Mesendoderm (in vitro differentiated cells): ENCODE measurements around the gene CLCN4.

ENCODE experiments used
- DNase-seq: peaks from one replicate; pipeline ENCODE4 v3.0.0; 2013
- H2AK5ac ChIP-seq: 2 replicates; pipeline ENCODE4 v1.6.1; 2013; ENCODE audit warnings: low read length, inconsistent platforms
- H2BK120ac ChIP-seq: 2 replicates; pipeline ENCODE4 v1.6.1; 2013; ENCODE audit warnings: low read depth, mild to moderate bottlenecking, low read length, moderate library complexity, mixed read lengths
- H2BK15ac ChIP-seq: replicated peaks from 2 replicates; pipeline ENCODE4 v1.6.1; 2013; ENCODE audit warnings: low read depth, mild to moderate bottlenecking, moderate library complexity
- H2BK5ac ChIP-seq: 2 replicates; pipeline ENCODE4 v1.6.1; 2013; ENCODE audit warnings: low read length, inconsistent platforms
- H3K18ac ChIP-seq: 2 replicates; pipeline ENCODE4 v1.6.1; 2013; ENCODE audit warnings: mild to moderate bottlenecking, low read length, mixed read lengths
- H3K23ac ChIP-seq: one replicate; pipeline ENCODE4 v1.6.1; 2013; ENCODE audit warnings: low read length
- H3K27ac ChIP-seq: 2 replicates; pipeline ENCODE4 v1.5.1; 2013; ENCODE audit warnings: low read depth, mild to moderate bottlenecking, inconsistent platforms, low read length, moderate library complexity
- H3K27me3 ChIP-seq: 2 replicates; pipeline ENCODE4 v1.6.1; 2013; ENCODE audit warnings: low read length, control low read depth, mild to moderate bottlenecking, inconsistent platforms; ENCODE audit not compliant: insufficient read depth, poor library complexity
- H3K36me3 ChIP-seq: 2 replicates; pipeline ENCODE4 v1.6.1; 2013; ENCODE audit warnings: low read length, inconsistent platforms; ENCODE audit not compliant: control insufficient read depth, insufficient read depth
- H3K4ac ChIP-seq: one replicate; pipeline ENCODE4 v1.6.1; 2013; ENCODE audit warnings: low read depth, mild to moderate bottlenecking, low read length, moderate library complexity
- H3K4me1 ChIP-seq: 2 replicates; pipeline ENCODE4 v1.6.1; 2013; ENCODE audit warnings: low read depth, low read length, inconsistent platforms; ENCODE audit not compliant: control insufficient read depth
- H3K4me2 ChIP-seq: 2 replicates; pipeline ENCODE4 v1.6.1; 2013; ENCODE audit warnings: low read length
- H3K4me3 ChIP-seq: 2 replicates; pipeline ENCODE4 v1.5.1; 2013; ENCODE audit warnings: mild to moderate bottlenecking, low read length
- H3K56ac ChIP-seq: one replicate; pipeline ENCODE4 v1.6.1; 2013; ENCODE audit warnings: low read length
- H3K79me1 ChIP-seq: 2 replicates; pipeline ENCODE4 v1.6.1; 2013; ENCODE audit warnings: low read length, inconsistent platforms
- H3K79me2 ChIP-seq: 2 replicates; pipeline ENCODE4 v1.6.1; 2013; ENCODE audit warnings: mild to moderate bottlenecking, low read length; ENCODE audit not compliant: control insufficient read depth, insufficient read depth
- H3K9ac ChIP-seq: 2 replicates; pipeline ENCODE4 v1.6.1; 2013; ENCODE audit warnings: low read length, inconsistent platforms
- H4K5ac ChIP-seq: one replicate; pipeline ENCODE4 v1.6.1; 2013; ENCODE audit warnings: low read length
- H4K8ac ChIP-seq: one replicate; pipeline ENCODE4 v1.6.1; 2013; ENCODE audit warnings: low read depth, mild to moderate bottlenecking, control low read depth, low read length, moderate library complexity
- WGBS: extraction: QIAGEN DNeasy Blood & Tissue Kit; methylation state at CpG from one replicate; pipeline ENCODE4 v1.1.7; 2013; ENCODE audit warnings: low lambda C conversion rate, missing lambda C conversion rate; ENCODE audit not compliant: insufficient coverage; ENCODE audit errors: extremely low coverage; 5-methylcytosine and 5-hydroxymethylcytosine counted together

Gene CLCN4

DNA sequence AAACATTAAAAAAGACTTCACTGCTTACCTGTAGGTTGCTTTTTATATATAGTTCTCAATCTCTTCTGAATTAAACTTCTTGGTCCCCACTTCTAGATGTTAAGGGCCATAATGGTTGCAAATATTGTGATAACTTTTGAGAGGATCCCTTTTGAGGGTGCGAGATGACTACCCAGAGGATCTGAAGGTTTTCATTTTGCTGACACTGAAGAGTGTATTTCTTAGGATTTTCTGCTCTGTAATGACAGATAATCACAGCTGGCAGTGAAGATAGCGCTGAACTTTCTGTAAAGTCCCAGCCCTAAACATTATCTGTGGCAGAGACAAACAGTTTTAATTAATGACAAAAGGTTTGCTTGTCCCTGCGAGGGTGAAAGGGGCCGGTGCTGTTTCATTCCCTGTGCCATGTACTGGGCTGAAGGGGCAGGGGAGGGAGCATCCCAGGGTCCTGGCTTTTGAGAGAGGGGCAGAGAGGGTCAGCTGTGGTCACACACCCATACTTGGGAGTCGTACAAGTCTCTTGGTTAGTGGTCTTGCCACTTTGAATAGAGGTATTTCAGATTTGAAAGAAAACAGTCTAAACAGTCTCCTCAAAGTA lies 22.2 kb downstream of the CLCN4 start:
- Histone ChIP-seq H3K9ac (no peak overlapping the region), H3K27ac (no peak overlapping the region), H3K36me3 (no peaks in the 10 kb centered on the region), H3K4ac (no peak overlapping the region), H3K4me1 (no peaks in the 10 kb centered on the region), H3K4me2 (no peak overlapping the region), H2AK5ac (no peak overlapping the region), H2BK120ac (no peak overlapping the region), H4K5ac (no peak overlapping the region), H2BK5ac (no peak overlapping the region), H3K79me2 (no peaks in the 10 kb centered on the region), H3K4me3 (no peak overlapping the region), H3K23ac (no peak overlapping the region), H3K18ac (no peak overlapping the region), H3K27me3 (no peaks in the 10 kb centered on the region), H2BK15ac (no peak overlapping the region), H3K56ac (no peak overlapping the region), H4K8ac (no peak overlapping the region), H3K79me1 (no peaks in the 10 kb centered on the region)
- no CpG with 5 or more reads among the region's 5 CpGs for WGBS
- DNase-seq = no peak

DNA sequence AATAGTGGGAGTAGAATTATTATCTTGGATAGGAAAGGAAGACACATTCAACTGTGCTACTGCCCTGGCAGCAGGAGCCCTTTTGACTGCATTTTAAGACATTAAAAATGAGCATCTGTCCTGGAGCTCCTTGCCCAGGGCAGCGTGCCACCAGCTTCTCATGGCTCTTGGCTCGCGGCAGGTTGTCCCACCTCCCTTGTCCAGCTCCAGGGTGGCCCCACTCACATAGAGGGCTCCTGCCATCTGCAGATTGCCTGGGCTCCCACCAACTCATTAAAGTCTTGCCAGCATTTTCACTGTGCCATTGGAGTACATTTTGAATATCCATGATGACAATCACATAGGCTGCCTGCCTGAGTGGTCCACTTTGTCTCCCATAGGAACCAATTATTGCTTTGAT lies 27.0 kb downstream of the CLCN4 start:
- no peak overlapping the region for H4K8ac ChIP-seq
- H2BK15ac ChIP-seq = no peak overlapping the region
- no peak overlapping the region for H3K27ac ChIP-seq
- no peaks in the 10 kb centered on the region for H3K79me2 ChIP-seq
- no peaks in the 10 kb centered on the region for H3K27me3 ChIP-seq
- no peaks in the 10 kb centered on the region for H3K79me1 ChIP-seq
- H3K9ac ChIP-seq = no peak overlapping the region
- no peak overlapping the region for H3K4me3 ChIP-seq
- H3K23ac ChIP-seq = no peak overlapping the region
- H2BK120ac ChIP-seq = no peak overlapping the region
- WGBS = no CpG with 5 or more reads among the region's 3 CpGs
- H3K56ac ChIP-seq = no peak overlapping the region
- H3K4ac ChIP-seq = no peak overlapping the region
- no peak overlapping the region for H2AK5ac ChIP-seq
- no peaks in the 10 kb centered on the region for H3K36me3 ChIP-seq
- no peak overlapping the region for H3K4me2 ChIP-seq
- no peak for DNase-seq
- no peaks in the 10 kb centered on the region for H3K4me1 ChIP-seq
- no peak overlapping the region for H4K5ac ChIP-seq
- no peak overlapping the region for H3K18ac ChIP-seq
- no peak overlapping the region for H2BK5ac ChIP-seq

DNA sequence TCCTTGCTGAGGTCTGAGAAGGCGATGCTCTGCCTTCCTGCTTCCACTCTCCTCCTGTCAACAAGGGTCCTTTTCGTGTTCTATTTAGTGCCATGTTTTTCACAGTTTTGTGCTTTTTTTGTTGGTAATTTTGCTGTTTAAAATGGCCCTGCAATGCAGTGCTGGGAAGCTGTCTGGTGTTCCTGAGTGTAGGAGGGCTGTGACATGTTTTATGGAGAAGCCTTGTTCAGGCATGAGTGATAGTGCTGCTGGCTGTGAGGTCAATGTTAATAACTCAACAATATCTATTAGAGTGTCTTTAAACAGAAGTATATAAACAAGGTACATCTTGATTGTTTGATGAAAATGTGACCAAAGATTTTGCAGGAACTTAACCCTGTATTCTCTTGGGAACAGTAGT lies 27.6 kb downstream of the CLCN4 start:
- Histone ChIP-seq H2BK5ac (no peak overlapping the region), H3K4me2 (no peak overlapping the region), H3K27ac (no peak overlapping the region), H3K9ac (no peak overlapping the region), H3K79me1 (no peaks in the 10 kb centered on the region), H3K4me3 (no peak overlapping the region), H2BK120ac (no peak overlapping the region), H3K27me3 (no peaks in the 10 kb centered on the region), H4K5ac (no peak overlapping the region), H4K8ac (no peak overlapping the region), H2AK5ac (no peak overlapping the region), H3K4me1 (no peaks in the 10 kb centered on the region), H3K4ac (no peak overlapping the region), H3K79me2 (no peaks in the 10 kb centered on the region), H3K18ac (no peak overlapping the region), H3K36me3 (no peaks in the 10 kb centered on the region), H3K56ac (no peak overlapping the region), H2BK15ac (no peak overlapping the region), H3K23ac (no peak overlapping the region)
- DNase-seq = no peak
- WGBS = no CpG with 5 or more reads among the region's 2 CpGs

DNA sequence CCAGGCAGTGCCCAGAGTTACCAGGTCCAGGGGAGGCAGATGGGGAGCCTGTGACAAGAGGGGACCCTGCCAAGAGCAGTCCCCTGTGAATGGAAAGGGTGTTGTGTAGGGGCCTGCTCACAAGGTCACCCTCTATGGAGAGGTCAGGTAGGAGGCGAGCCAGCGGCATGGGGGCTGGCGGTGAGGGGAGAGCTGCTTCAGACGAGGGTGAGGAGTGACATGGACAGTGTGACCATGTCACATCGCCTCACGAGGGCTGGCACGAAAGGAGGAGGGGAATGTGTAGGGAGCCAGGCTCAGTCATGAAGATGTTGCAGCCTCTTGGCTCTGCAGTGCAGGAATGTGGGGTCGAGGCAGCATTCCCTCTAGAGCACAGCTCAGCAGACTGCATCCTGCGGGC lies 29.6 kb downstream of the CLCN4 start:
- Histone ChIP-seq H3K36me3 (no peaks in the 10 kb centered on the region), H4K5ac (no peak overlapping the region), H2AK5ac (no peak overlapping the region), H3K56ac (no peak overlapping the region), H3K9ac (no peak overlapping the region), H3K27me3 (no peaks in the 10 kb centered on the region), H3K4me3 (no peak overlapping the region), H3K79me2 (no peaks in the 10 kb centered on the region), H2BK15ac (no peak overlapping the region), H2BK5ac (no peak overlapping the region), H3K79me1 (no peaks in the 10 kb centered on the region), H3K23ac (no peak overlapping the region), H2BK120ac (no peak overlapping the region), H3K4ac (no peak overlapping the region), H3K4me1 (no peaks in the 10 kb centered on the region), H3K4me2 (no peak overlapping the region), H3K18ac (no peak overlapping the region), H3K27ac (no peak overlapping the region), H4K8ac (no peak overlapping the region)
- DNase-seq = no peak
- no CpG with 5 or more reads among the region's 9 CpGs for WGBS

DNA sequence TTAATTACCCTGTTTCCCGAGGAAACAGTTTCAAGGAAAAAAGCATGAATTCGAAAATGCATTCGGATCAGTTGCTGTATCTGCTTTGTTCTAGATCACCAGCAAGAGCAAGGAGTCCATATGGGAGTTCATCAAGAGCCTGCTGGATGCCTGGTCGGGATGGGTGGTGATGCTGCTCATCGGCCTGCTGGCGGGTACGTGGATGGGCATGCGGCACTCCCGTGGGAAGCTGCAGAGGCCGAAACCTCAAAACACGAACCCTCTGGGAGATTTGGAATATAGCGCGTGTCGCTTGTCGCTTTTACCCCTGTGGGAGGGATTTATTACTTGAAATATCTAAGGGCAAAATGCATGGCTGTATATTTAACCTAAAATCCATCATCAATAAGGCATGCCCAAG lies 30.6 kb downstream of the CLCN4 start:
- no peak overlapping the region for H3K27ac ChIP-seq
- H4K8ac ChIP-seq = no peak overlapping the region
- H3K79me2 ChIP-seq = no peaks in the 10 kb centered on the region
- H4K5ac ChIP-seq = no peak overlapping the region
- WGBS = no CpG with 5 or more reads among the region's 15 CpGs
- H3K56ac ChIP-seq = no peak overlapping the region
- H3K4me2 ChIP-seq = no peak overlapping the region
- H2BK120ac ChIP-seq = no peak overlapping the region
- no peaks in the 10 kb centered on the region for H3K4me1 ChIP-seq
- no peak for DNase-seq
- H3K9ac ChIP-seq = no peak overlapping the region
- no peak overlapping the region for H3K18ac ChIP-seq
- no peaks in the 10 kb centered on the region for H3K27me3 ChIP-seq
- H2BK15ac ChIP-seq = no peak overlapping the region
- H3K23ac ChIP-seq = no peak overlapping the region
- H2BK5ac ChIP-seq = no peak overlapping the region
- H2AK5ac ChIP-seq = no peak overlapping the region
- H3K4me3 ChIP-seq = no peak overlapping the region
- H3K4ac ChIP-seq = no peak overlapping the region
- no peaks in the 10 kb centered on the region for H3K36me3 ChIP-seq
- H3K79me1 ChIP-seq = no peaks in the 10 kb centered on the region
